Measurements from ENCODE around the gene LRRC57. TPM values are rescaled to one million over a fixed set of nuclear protein-coding genes. Genes with fewer than 3 reads are reported as not detected.

Gene LRRC57
- total RNA-seq, 2 donors from 2014 or later, result 6.9 to 8.3 TPM

DNA sequence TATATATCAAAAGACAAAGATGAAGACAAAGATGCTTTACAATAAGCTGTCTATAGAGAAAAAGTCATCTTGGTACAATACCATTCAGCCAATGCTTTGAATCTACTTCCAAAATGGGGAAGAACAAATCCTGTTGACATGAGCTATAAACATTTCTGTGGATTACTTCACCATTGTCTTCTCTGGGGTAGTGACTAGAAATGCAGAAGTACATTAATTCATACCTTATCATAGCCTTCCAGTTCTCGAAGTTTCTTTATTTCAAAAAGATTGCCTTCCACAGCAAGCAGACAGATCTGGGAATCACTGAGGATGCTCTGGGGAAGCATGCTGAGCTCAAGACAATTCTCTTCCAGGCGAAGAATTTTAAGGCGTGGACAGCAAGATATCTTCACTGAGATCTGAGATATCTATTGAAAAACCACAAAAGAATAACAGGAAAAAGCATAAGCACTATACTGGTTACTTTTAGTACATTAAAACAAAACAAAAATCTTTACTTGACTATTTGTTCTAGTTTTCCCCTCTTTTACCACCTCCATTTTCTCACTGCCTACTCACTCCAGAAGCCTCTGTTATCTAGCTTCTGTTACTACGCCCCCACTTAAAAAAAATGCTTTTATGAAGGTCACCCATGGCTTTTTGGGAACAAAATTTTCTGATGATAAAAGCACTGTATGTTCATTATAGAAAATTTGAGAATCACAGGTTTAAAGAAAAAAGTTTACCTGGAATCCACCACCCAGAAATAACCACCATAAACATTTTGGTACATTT lies 3.6 kb downstream of the LRRC57 start:
- 71 to 83% methylated on average over 4 of the region's 4 CpGs for WGBS, 2 donors
- peaks cover 0 to 5% of the 10 kb centered on the region in 2 donors for H3K36me3 ChIP-seq (replicated peaks in 1 of 2; ENCODE audit: insufficient read depth in 1 of 2, low read depth in 2 of 2)
- intact Hi-C loops (cut with DNase I), result no loop called here
- no peak for DNase-seq
- no peak overlapping the region for H3K4me3 ChIP-seq
- H3K27ac ChIP-seq, result no peak overlapping the region
- no peak for TF ChIP-seq POLR2A (IDR thresholded peaks at IDR 0.05)
- TF ChIP-seq, protein P1, sequence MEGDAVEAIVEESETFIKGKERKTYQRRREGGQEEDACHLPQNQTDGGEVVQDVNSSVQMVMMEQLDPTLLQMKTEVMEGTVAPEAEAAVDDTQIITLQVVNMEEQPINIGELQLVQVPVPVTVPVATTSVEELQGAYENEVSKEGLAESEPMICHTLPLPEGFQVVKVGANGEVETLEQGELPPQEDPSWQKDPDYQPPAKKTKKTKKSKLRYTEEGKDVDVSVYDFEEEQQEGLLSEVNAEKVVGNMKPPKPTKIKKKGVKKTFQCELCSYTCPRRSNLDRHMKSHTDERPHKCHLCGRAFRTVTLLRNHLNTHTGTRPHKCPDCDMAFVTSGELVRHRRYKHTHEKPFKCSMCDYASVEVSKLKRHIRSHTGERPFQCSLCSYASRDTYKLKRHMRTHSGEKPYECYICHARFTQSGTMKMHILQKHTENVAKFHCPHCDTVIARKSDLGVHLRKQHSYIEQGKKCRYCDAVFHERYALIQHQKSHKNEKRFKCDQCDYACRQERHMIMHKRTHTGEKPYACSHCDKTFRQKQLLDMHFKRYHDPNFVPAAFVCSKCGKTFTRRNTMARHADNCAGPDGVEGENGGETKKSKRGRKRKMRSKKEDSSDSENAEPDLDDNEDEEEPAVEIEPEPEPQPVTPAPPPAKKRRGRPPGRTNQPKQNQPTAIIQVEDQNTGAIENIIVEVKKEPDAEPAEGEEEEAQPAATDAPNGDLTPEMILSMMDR (IDR thresholded peaks at IDR 0.05), result no peak
- no peaks in the 10 kb centered on the region for H3K27me3 ChIP-seq
- ATAC-seq, result no peak
- no peaks in the 10 kb centered on the region for H3K9me3 ChIP-seq
- H3K4me1 ChIP-seq, result peaks cover 10% of the 10 kb centered on the region

DNA sequence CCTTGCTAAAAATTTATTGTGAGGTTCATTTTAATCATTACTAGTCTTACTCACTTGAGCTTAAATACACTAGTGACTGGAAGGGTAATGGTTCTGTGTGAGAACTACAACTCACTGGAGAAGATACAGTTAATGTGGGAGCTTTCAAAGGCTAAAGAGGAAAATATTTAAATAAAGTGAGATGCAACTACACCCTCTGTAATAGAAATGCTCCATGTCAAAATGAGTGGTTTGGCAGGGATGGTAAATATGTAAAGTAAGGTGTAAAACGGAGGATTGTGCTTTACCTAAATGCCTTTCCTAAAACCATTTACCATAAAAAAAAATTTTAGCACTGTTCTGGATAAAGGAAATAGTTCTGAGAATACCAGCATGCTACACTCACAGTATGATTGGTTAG lies 15.3 kb downstream of the LRRC57 start:
- H3K36me3 ChIP-seq (replicated peaks in 1 of 2; ENCODE audit: insufficient read depth in 1 of 2, low read depth in 2 of 2), result peaks cover 0 to 10% of the 10 kb centered on the region in 2 donors
- DNase-seq (no peak), ATAC-seq (no peak)
- H3K27me3 ChIP-seq, result no peaks in the 10 kb centered on the region
- intact Hi-C loops (cut with DNase I), result no loop called here
- TF ChIP-seq, protein P1 (IDR thresholded peaks at IDR 0.05), result no peak
- 93 to 96% methylated on average over 1 of the region's 1 CpG for WGBS, 2 donors
- no peak overlapping the region for H3K4me3 ChIP-seq
- no peaks in the 10 kb centered on the region for H3K9me3 ChIP-seq
- no peaks in the 10 kb centered on the region for H3K4me1 ChIP-seq
- no peak overlapping the region for H3K27ac ChIP-seq

DNA sequence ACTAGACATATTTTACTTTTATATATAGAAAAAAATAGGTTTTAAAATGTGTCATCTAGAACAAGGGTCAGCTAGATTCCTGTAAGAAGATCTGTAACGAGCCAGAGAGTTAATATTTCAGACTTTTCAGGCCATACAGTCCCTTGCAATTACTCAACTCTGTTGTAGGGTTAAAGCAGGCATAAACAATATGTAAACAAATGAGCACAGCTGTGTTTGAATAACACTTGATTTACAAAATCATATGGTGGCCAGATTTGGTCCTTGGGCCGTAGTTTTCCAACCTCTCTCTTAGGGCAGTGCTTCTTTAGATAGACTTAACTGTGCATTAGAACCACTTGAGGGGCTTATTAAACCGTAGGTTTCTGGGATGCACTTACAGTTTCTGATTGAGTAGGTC lies 19.6 kb downstream of the LRRC57 start:
- no peak for ATAC-seq
- intact Hi-C loops (cut with DNase I), result no loop called here
- H3K9me3 ChIP-seq, result no peaks in the 10 kb centered on the region
- TF ChIP-seq POLR2A (IDR thresholded peaks at IDR 0.05), result no peak
- TF ChIP-seq, protein P1 (IDR thresholded peaks at IDR 0.05), result no peak
- H3K27ac ChIP-seq, result no peak overlapping the region
- WGBS, 2 donors, result 80% methylated on average over 3 of the region's 3 CpGs
- no peaks in the 10 kb centered on the region for H3K27me3 ChIP-seq
- H3K36me3 ChIP-seq (replicated peaks in 1 of 2; ENCODE audit: insufficient read depth in 1 of 2, low read depth in 2 of 2), result peaks cover 0 to 12% of the 10 kb centered on the region in 2 donors
- DNase-seq, result no peak
- no peaks in the 10 kb centered on the region for H3K4me1 ChIP-seq
- H3K4me3 ChIP-seq, result no peak overlapping the region

DNA sequence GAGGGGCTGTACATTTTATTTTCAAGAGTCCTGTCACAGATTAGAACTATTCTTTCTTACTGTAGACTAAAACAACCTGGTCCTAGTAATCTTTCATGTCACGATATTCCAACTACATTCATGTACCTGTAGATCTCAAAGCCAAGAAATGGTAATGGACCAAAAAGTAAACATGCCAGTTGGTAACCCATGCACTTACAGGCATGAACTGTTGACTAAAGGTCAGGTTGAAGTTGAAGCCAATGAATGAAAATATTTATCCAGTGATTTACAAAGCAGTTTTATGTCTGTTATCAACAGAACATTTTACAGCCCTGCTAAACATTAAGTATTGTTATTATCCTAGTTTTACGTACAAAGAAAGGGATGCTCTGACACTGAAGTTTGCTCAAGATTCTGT lies 25.3 kb downstream of the LRRC57 start:
- 81 to 85% methylated on average over 2 of the region's 2 CpGs for WGBS, 2 donors
- intact Hi-C loops (cut with DNase I), result no loop called here
- ATAC-seq, result no peak
- TF ChIP-seq POLR2A (IDR thresholded peaks at IDR 0.05), result no peak
- TF ChIP-seq, protein P1 (IDR thresholded peaks at IDR 0.05), result no peak
- no peaks in the 10 kb centered on the region for H3K27me3 ChIP-seq
- H3K27ac ChIP-seq, result no peak overlapping the region
- DNase-seq, result no peak
- H3K4me3 ChIP-seq, result no peak overlapping the region
- no peaks in the 10 kb centered on the region for H3K4me1 ChIP-seq
- no peaks in the 10 kb centered on the region for H3K9me3 ChIP-seq
- H3K36me3 ChIP-seq (replicated peaks in 1 of 2; ENCODE audit: insufficient read depth in 1 of 2, low read depth in 2 of 2), result peaks cover 0 to 7% of the 10 kb centered on the region in 2 donors

DNA sequence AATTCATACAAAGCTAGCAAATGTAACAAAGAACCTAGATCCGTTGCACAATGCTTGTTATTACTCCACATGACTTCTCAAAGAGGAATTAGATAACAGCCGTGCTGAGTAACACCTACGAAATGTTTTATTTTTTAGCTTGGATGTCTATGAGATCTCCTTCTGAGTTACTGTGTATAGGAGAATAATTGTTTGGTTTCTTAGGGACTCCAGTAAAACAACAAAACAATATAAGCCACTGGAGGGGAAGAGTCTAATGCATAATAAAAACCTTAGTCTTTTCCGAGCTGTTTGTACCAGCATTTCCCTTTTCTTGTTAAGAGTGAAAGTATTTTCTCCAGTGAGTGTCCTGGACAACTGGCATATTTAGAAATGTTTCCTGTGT lies 37.6 kb downstream of the LRRC57 start:
- no peaks in the 10 kb centered on the region for H3K9me3 ChIP-seq
- TF ChIP-seq, protein P1 (IDR thresholded peaks at IDR 0.05), result no peak
- TF ChIP-seq POLR2A (IDR thresholded peaks at IDR 0.05), result no peak
- no peak for ATAC-seq
- peak overlapping the region in 1 of 4 donors; percentile 42 for H3K27ac ChIP-seq
- peaks cover 10% of the 10 kb centered on the region for H3K4me1 ChIP-seq
- H3K4me3 ChIP-seq, result no peak overlapping the region
- WGBS, 2 donors, result 41 to 54% methylated on average over 4 of the region's 4 CpGs
- intact Hi-C loops (cut with DNase I), result no loop called here
- DNase-seq, result no peak
- H3K36me3 ChIP-seq (replicated peaks in 1 of 2; ENCODE audit: insufficient read depth in 1 of 2, low read depth in 2 of 2), result peaks cover 0 to 10% of the 10 kb centered on the region in 2 donors
- no peaks in the 10 kb centered on the region for H3K27me3 ChIP-seq

Data from body of pancreas (tissue), 4 donors.